ENCODE results near the gene SAA4. TPM values are rescaled to one million over a fixed set of nuclear protein-coding genes. Genes with fewer than 3 reads are reported as not detected.
A peak's percentile ranks its signal among the peaks of the same experiment; 100 is the strongest.
"Not testable (repeated sequence)": the region's sequence is repeated elsewhere in the genome, so short reads cannot be mapped to it uniquely, and the experiment has no call there.

SAA4 gene
- total and polyA plus RNA-seq, 9 of the 15 experiments (the other 6 are each of a cell fraction or from before 2014, with no cell fraction given), result not detected

DNA sequence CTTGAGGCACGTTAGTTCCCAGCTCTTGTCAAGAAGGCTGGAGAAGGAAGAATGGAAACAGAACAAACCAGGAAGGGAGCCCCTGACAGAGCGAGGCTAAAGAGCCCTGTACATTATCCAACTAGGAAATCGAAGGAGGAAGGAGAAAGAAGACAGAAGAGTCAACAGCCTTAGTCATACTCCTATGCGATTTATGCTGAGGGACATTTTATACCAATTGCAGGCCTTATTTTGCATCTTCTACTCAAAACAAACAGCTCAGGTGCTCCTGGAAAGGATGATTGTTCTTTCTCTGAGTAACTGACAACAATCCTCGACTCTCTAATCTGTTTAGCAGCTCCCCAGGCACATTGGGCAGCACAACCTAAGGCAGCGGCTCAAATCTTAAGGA is 10.6 kb upstream of the SAA4 start:
- WGBS (ENCODE audit: insufficient coverage, low coverage, missing lambda C conversion rate), result 0% methylated on average over 3 of the region's 6 CpGs
- CTCF ChIA-PET (ENCODE audit: low intra/inter-chr PET ratio); H3K27ac ChIP-seq (ENCODE audit: extremely low read depth, low read depth, low read length); H4K20me1 ChIP-seq (replicated peaks; ENCODE audit: control insufficient read depth, insufficient read depth, low read length); H3K9me1 ChIP-seq (ENCODE audit: control insufficient read depth, insufficient read depth, low read length); POLR2A ChIA-PET; H3K4me3 ChIP-seq; H3K4me2 ChIP-seq (ENCODE audit: insufficient read depth, low read length); H2AFZ ChIP-seq (ENCODE audit: low read depth, low read length); BruUV-seq (replicated peaks); ATAC-seq; H3K4me1 ChIP-seq (replicated peaks in 1 of 2; ENCODE audit: control insufficient read depth in 2 of 2, insufficient read depth in 2 of 2, low read length in 2 of 2); DNase-seq (ENCODE audit: extremely low read depth in 1 of 4, low spot score in 3 of 4); H3K9me3 ChIP-seq (replicated peaks; ENCODE audit: control insufficient read depth, insufficient read depth, low read depth, low read length); H3K36me3 ChIP-seq (ENCODE audit: control insufficient read depth, insufficient read depth, low read length); H3K79me2 ChIP-seq (ENCODE audit: control insufficient read depth, insufficient read depth, low read length); H3K9ac ChIP-seq (ENCODE audit: insufficient read depth in 1 of 2, low read depth in 2 of 2, low read length in 2 of 2): not testable (repeated sequence)
- intact Hi-C loops (cut with micrococcal nuclease), result loop anchor here (10.0 kb wide), 1 partner anchor 488 kb away; no protein-coding TSS in a partner anchor
- in situ Hi-C loops (cut with MboI), result loop anchor here (10.0 kb wide), 1 partner anchor 488 kb away; no protein-coding TSS in a partner anchor
- peak; percentile 69 for FAIRE-seq
- peaks cover 8 to 11% of the 10 kb centered on the region in 2 experiments; a peak in 3 of 5 replicates for H3K27me3 ChIP-seq (ENCODE audit: control insufficient read depth in 2 of 2, insufficient read depth in 2 of 2, low read length in 2 of 2)

DNA sequence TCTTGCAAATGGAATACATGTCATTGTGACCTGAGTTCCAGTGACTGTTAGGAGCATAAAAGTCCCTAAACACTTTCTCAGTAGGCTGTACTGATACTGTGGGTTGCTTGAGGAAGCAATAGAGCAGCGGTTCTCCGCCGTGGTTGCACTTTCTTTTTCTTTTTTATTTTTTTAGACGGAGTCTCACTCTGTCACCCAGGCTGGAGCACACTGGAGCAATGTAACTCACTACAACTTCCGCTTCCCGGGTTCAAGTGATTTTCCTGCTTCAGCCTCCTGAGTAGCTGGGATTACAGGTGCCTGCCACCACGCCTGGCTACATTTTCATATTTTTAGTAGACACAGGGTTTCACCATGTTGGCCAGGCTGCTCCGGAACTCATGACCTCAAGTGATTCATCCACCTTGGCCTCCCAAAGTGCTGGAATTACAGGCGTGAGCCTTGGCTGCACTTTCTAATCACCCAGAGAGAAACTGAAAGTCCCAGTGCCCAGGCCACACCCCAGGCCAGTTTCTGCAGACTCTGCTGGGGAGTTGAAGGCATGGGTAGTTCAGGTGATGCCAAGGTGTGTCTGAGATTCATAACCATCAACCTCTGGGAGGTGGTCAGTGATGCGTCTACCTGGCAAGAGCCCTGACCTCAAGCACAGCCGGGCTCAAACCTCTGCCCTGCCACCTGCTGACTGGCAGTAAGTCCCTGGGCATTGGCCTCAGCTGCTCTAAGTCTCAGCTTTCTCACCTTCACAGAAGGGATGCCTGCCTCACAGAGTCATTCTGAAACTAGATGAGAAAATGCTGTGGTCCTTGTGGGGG is 10.0 kb upstream of the SAA4 start:
- BruUV-seq (replicated peaks); H3K4me2 ChIP-seq (ENCODE audit: insufficient read depth, low read length); H3K79me2 ChIP-seq (ENCODE audit: control insufficient read depth, insufficient read depth, low read length); H3K9me1 ChIP-seq (ENCODE audit: control insufficient read depth, insufficient read depth, low read length); H3K27ac ChIP-seq (ENCODE audit: extremely low read depth, low read depth, low read length); H3K9me3 ChIP-seq (replicated peaks; ENCODE audit: control insufficient read depth, insufficient read depth, low read depth, low read length); H3K9ac ChIP-seq (ENCODE audit: insufficient read depth in 1 of 2, low read depth in 2 of 2, low read length in 2 of 2); DNase-seq (ENCODE audit: extremely low read depth in 1 of 4, low spot score in 3 of 4); POLR2A ChIA-PET; H4K20me1 ChIP-seq (replicated peaks; ENCODE audit: control insufficient read depth, insufficient read depth, low read length); ATAC-seq; H3K4me1 ChIP-seq (replicated peaks in 1 of 2; ENCODE audit: control insufficient read depth in 2 of 2, insufficient read depth in 2 of 2, low read length in 2 of 2); CTCF ChIA-PET (ENCODE audit: low intra/inter-chr PET ratio); H2AFZ ChIP-seq (ENCODE audit: low read depth, low read length); H3K36me3 ChIP-seq (ENCODE audit: control insufficient read depth, insufficient read depth, low read length); H3K4me3 ChIP-seq; FAIRE-seq: not testable (repeated sequence)
- H3K27me3 ChIP-seq (ENCODE audit: control insufficient read depth in 2 of 2, insufficient read depth in 2 of 2, low read length in 2 of 2), result peaks cover 8 to 11% of the 10 kb centered on the region in 2 experiments; a peak in 3 of 5 replicates
- intact Hi-C loops (cut with micrococcal nuclease), result loop anchor here (10.0 kb wide), 1 partner anchor 488 kb away; no protein-coding TSS in a partner anchor
- in situ Hi-C loops (cut with MboI), result loop anchor here (10.0 kb wide), 1 partner anchor 488 kb away; no protein-coding TSS in a partner anchor
- 2% methylated on average over 9 of the region's 11 CpGs for WGBS (ENCODE audit: insufficient coverage, low coverage, missing lambda C conversion rate)

Measured in K562 (cell line).